Activated CD8-positive, alpha-beta memory T cell treated with anti-CD3 and anti-CD28 coated beads for 36 hours (primary cell): ENCODE measurements around the gene RAB8B. TPM values are rescaled to one million over a fixed set of nuclear protein-coding genes. Genes with fewer than 3 reads are reported as not detected.

Experiments used
- CTCF ChIA-PET: fragments of 350-600 bp; sonication (Branson Sonifier 250); formaldehyde crosslinking; loops from one replicate; lab custom pipeline; 2021; ENCODE audit warnings: antibody characterized with exemption; lab: Charles Lee
- POLR2A ChIA-PET: fragments of 350-600 bp; sonication (Branson Sonifier 250); formaldehyde crosslinking; loops from one replicate; lab custom pipeline; 2021; ENCODE audit warnings: antibody characterized with exemption; lab: Charles Lee
- total RNA-seq, 2 experiments: library from RNA; stranded (reverse); gene quantifications; one replicate each; pipeline ENCODE4 v1.2.3, GENCODE V29; 2021

Gene RAB8B
- 100 to 1,000 TPM; 156 to 165 TPM for total RNA-seq

- POLR2A ChIA-PET, result interaction anchor here (0.6 to 1.0 kb wide), 2 partner anchors 14 to 32 kb away, joined by 3 to 4 read pairs; partner anchors contain the start of gene RPS27L
- CTCF ChIA-PET, result no interaction called here
Measured at GRCh38 chr15:63188926-63189871, at the start of gene RAB8B. TSS of gene RAB8B (plus strand) at chr15:63189606. CDS start at chr15:63189625, 19 bp downstream.

- POLR2A ChIA-PET, result no interaction called here
- CTCF ChIA-PET, result no interaction called here
Measured at GRCh38 chr15:63140936-63141335, 48.5 kb upstream of the RAB8B start.

GRCh38 chr15:63145426-63145825 is 44.0 kb upstream of the RAB8B start:
- POLR2A ChIA-PET, result no interaction called here
- CTCF ChIA-PET, result no interaction called here

- CTCF ChIA-PET, result interaction anchor here (0.5 to 0.9 kb wide), 2 partner anchors 31 to 98 kb away, joined by 3 to 4 read pairs; no protein-coding TSS in a partner anchor
- POLR2A ChIA-PET, result no interaction called here
Measured at GRCh38 chr15:63146684-63147083, 42.7 kb upstream of the RAB8B start.

- ChIA-PET POLR2A (no interaction called here), CTCF (no interaction called here)
Measured at GRCh38 chr15:63151665-63152064, 37.7 kb upstream of the RAB8B start.

GRCh38 chr15:63155486-63155885 is 33.9 kb upstream of the RAB8B start:
- ChIA-PET CTCF (no interaction called here), POLR2A (interaction anchor here (0.7 kb wide), 1 partner anchor 17 kb away, joined by 3 read pairs; no protein-coding TSS in a partner anchor)

GRCh38 chr15:63156086-63156710 is 33.2 kb upstream of the RAB8B start:
- CTCF ChIA-PET, result no interaction called here

GRCh38 chr15:63156755-63157117 is 32.7 kb upstream of the RAB8B start:
- ChIA-PET CTCF (interaction anchor here (0.8 to 1.0 kb wide), 2 partner anchors 34 to 46 kb away, joined by 3 to 4 read pairs; no protein-coding TSS in a partner anchor), POLR2A (interaction anchor here (0.7 to 1.4 kb wide), 4 partner anchors 16 to 36 kb away, joined by 3 to 4 read pairs (median 4); no protein-coding TSS in a partner anchor)

More at GRCh38 chr15:63156086-63156710, 33.2 kb upstream of the RAB8B start:
- POLR2A ChIA-PET, result interaction anchor here (0.7 to 1.4 kb wide), 4 partner anchors 17 to 36 kb away, joined by 3 to 4 read pairs (median 4); no protein-coding TSS in a partner anchor

- ChIA-PET POLR2A (interaction anchor here (0.7 to 1.4 kb wide), 7 partner anchors 16 to 76 kb away, joined by 3 to 10 read pairs (median 4); no protein-coding TSS in a partner anchor), CTCF (interaction anchor here (0.8 to 1.2 kb wide), 4 partner anchors 20 to 109 kb away, joined by 3 to 4 read pairs (median 3); no protein-coding TSS in a partner anchor)
Measured at GRCh38 chr15:63157118-63157843, 32.1 kb upstream of the RAB8B start, which contains the start of gene RPS27L. TSS of gene RPS27L (minus strand) at chr15:63157477. CDS start at chr15:63157405, 72 bp downstream.

GRCh38 chr15:63157891-63158431 is 31.4 kb upstream of the RAB8B start:
- CTCF ChIA-PET, result interaction anchor here (0.8 to 1.2 kb wide), 3 partner anchors 20 to 110 kb away, joined by 3 to 4 read pairs (median 3); no protein-coding TSS in a partner anchor

GRCh38 chr15:63160638-63161037 is 28.8 kb upstream of the RAB8B start:
- ChIA-PET CTCF (no interaction called here), POLR2A (no interaction called here)

More at GRCh38 chr15:63157891-63158431, 31.4 kb upstream of the RAB8B start:
- POLR2A ChIA-PET, result interaction anchor here (0.7 to 1.4 kb wide), 5 partner anchors 15 to 75 kb away, joined by 4 to 10 read pairs (median 4); no protein-coding TSS in a partner anchor

- POLR2A ChIA-PET, result no interaction called here
- CTCF ChIA-PET, result no interaction called here
Measured at GRCh38 chr15:63163217-63163616, 26.2 kb upstream of the RAB8B start.

- CTCF ChIA-PET, result interaction anchor here (1.2 kb wide), 1 partner anchor 75 kb away, joined by 3 read pairs; no protein-coding TSS in a partner anchor
Measured at GRCh38 chr15:63165166-63165859, 24.1 kb upstream of the RAB8B start.

GRCh38 chr15:63166219-63166618 is 23.2 kb upstream of the RAB8B start:
- ChIA-PET POLR2A (no interaction called here), CTCF (interaction anchor here (1.2 kb wide), 1 partner anchor 74 kb away, joined by 3 read pairs; no protein-coding TSS in a partner anchor)

More at GRCh38 chr15:63165166-63165859, 24.1 kb upstream of the RAB8B start:
- POLR2A ChIA-PET, result no interaction called here

GRCh38 chr15:63169788-63170187 is 19.6 kb upstream of the RAB8B start:
- CTCF ChIA-PET, result interaction anchor here (0.5 to 0.6 kb wide), 2 partner anchors 1029 to 1460 kb away, joined by 3 to 7 read pairs; no protein-coding TSS in a partner anchor

GRCh38 chr15:63172376-63172775 is 17.0 kb upstream of the RAB8B start:
- CTCF ChIA-PET, result no interaction called here
- POLR2A ChIA-PET, result interaction anchor here (1.1 kb wide), 1 partner anchor 15 kb away, joined by 4 read pairs; the partner anchor contains the start of gene RPS27L

More at GRCh38 chr15:63169788-63170187, 19.6 kb upstream of the RAB8B start:
- POLR2A ChIA-PET, result no interaction called here

GRCh38 chr15:63172851-63173451 is 16.5 kb upstream of the RAB8B start:
- ChIA-PET POLR2A (interaction anchor here (1.1 kb wide), 1 partner anchor 16 kb away, joined by 4 read pairs; the partner anchor contains the start of gene RPS27L), CTCF (no interaction called here)
